Epithelial cell of proximal tubule (primary cell): ENCODE data around the gene PGRMC2. TPM values are rescaled to one million over a fixed set of nuclear protein-coding genes. Genes with fewer than 3 reads are reported as not detected.
A peak's percentile ranks its signal among the peaks of the same experiment; 100 is the strongest.

Source experiments
- DNase-seq: peaks from one replicate; pipeline ENCODE4 v3.0.0-alpha.2; 2011; ENCODE audit warnings: low read depth
- H3K4me3 ChIP-seq: 2 replicates; pipeline ENCODE4 v1.5.1; 2011; ENCODE audit warnings: low read depth, mild to moderate bottlenecking, low read length
- total RNA-seq: library from RNA; depleted of rRNA; stranded (reverse); fragments of >200 nt; gene quantifications from 2 replicates; pipeline ENCODE4 v1.2.3, GENCODE V29; 2015
- TF ChIP-seq, protein P1 (sequence below): conservative IDR thresholded peaks from 2 replicates; pipeline ENCODE4 v1.5.1; 2012; ENCODE audit warnings: low read depth, mild to moderate bottlenecking, low read length

Gene PGRMC2
- total RNA-seq, 1 donor from 2014 or later = 7.7 TPM

DNA sequence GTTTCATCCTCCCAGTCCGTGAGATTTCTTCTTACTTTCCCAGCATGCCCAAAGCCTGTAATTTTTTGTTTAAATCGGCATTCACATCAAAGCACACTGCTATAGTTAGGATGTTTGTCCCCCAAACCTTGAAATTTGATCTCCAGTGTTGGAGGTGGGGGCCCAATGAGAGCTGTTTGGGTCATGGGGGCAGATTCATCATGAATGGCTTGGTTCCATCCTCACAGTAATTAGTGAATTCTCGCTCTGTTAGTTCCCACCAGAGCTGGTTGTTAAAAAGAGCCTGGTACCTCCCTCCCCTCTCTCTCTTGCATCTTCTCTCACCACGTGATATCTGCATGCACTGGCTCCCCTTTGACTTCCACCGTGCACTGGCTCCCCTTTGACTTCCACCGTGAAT lies 40.5 kb upstream of the PGRMC2 start:
- TF ChIP-seq, protein P1, sequence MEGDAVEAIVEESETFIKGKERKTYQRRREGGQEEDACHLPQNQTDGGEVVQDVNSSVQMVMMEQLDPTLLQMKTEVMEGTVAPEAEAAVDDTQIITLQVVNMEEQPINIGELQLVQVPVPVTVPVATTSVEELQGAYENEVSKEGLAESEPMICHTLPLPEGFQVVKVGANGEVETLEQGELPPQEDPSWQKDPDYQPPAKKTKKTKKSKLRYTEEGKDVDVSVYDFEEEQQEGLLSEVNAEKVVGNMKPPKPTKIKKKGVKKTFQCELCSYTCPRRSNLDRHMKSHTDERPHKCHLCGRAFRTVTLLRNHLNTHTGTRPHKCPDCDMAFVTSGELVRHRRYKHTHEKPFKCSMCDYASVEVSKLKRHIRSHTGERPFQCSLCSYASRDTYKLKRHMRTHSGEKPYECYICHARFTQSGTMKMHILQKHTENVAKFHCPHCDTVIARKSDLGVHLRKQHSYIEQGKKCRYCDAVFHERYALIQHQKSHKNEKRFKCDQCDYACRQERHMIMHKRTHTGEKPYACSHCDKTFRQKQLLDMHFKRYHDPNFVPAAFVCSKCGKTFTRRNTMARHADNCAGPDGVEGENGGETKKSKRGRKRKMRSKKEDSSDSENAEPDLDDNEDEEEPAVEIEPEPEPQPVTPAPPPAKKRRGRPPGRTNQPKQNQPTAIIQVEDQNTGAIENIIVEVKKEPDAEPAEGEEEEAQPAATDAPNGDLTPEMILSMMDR = no peak
- no peak overlapping the region for H3K4me3 ChIP-seq
- DNase-seq = no peak

DNA sequence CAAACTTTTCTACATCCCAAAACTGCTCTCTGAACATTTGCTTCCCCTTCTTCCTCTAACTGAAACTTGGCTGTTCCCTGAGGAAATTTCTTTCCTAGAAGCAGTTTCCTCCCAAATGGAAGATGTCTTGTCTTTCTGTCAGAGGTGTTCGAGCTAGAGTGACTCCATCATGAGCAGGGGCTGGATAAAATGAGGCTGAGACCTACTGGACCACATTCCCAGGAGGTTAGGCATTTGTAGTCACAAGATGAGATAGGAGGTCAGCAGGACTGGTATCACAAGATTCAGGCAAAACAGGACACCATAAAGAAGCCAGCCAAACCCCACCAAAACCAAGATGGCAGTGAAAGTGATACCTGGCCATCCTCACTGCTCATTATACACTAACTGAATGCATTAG lies 35.8 kb upstream of the PGRMC2 start:
- no peak for DNase-seq
- no peak overlapping the region for H3K4me3 ChIP-seq
- TF ChIP-seq, protein P1 = no peak

- TF ChIP-seq, protein P1 = no peak
Measured at GRCh38 chr4:128322986-128323385, 35.4 kb upstream of the PGRMC2 start.

GRCh38 chr4:128322311-128322710 lies 34.7 kb upstream of the PGRMC2 start:
- TF ChIP-seq, protein P1 = no peak
- DNase-seq = no peak
- no peak overlapping the region for H3K4me3 ChIP-seq

More at GRCh38 chr4:128322986-128323385, 35.4 kb upstream of the PGRMC2 start:
- DNase-seq = peak; percentile 63
- H3K4me3 ChIP-seq = no peak overlapping the region

GRCh38 chr4:128320656-128321055 lies 33.0 kb upstream of the PGRMC2 start:
- TF ChIP-seq, protein P1 = no peak
- no peak for DNase-seq
- H3K4me3 ChIP-seq = no peak overlapping the region

- DNase-seq = no peak
- H3K4me3 ChIP-seq = no peak overlapping the region
- TF ChIP-seq, protein P1 = no peak
Measured at GRCh38 chr4:128315756-128316520, 28.3 kb upstream of the PGRMC2 start.
